ENCODE data around the gene TGM5.

GRCh38 chr15:43275740-43276562 is 9.2 kb upstream of the TGM5 start:
- TF ChIP-seq POLR2A (IDR thresholded peaks at IDR 0.05) = no peak
- TF ChIP-seq POLR2AphosphoS5 (IDR thresholded peaks at IDR 0.05) = peak; percentile 86
- no peak for TF ChIP-seq CTCF (IDR thresholded peaks at IDR 0.05)
